GM10266 (cell line): ENCODE measurements around the gene ABI1.

Experiments
- DNase-seq: peaks from one replicate; pipeline ENCODE4 v3.0.0; 2012; ENCODE audit errors: extremely low spot score
- TF ChIP-seq, protein P1 (sequence below): IDR thresholded peaks from 2 replicates; pipeline ENCODE4 v1.5.1; 2012; ENCODE audit warnings: mild to moderate bottlenecking, low read depth; ENCODE audit not compliant: control insufficient read depth, insufficient read depth; ENCODE audit errors: missing control alignments

The ABI1 gene

DNA sequence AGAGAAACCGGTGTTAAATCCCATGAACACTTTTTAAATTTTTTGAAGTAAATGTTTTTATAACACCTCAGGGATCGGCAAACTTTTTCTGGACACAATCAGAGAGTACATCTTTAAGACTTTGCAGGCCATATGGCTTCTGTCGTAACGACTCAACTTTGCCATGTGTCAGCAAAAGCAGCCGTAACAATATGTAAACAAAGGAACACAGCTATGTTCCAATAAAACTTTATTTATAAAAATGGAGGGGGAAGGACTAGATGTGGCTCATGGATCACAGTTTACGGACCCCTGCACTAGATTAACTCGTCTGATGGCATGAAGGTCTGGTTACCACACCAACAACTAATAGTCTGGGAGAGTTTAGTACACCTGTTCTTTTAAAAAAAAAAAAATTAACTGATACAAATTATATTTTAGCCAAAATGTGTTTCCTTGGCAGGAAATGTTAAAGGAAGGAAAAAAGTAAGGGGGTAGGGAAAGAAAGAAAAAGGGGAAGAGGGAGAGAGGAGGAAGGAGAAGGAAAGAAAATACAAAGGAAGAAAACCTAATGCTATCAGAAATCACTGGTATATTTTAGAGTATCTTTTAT, 50.2 kb downstream of the ABI1 start:
- TF ChIP-seq, protein P1, sequence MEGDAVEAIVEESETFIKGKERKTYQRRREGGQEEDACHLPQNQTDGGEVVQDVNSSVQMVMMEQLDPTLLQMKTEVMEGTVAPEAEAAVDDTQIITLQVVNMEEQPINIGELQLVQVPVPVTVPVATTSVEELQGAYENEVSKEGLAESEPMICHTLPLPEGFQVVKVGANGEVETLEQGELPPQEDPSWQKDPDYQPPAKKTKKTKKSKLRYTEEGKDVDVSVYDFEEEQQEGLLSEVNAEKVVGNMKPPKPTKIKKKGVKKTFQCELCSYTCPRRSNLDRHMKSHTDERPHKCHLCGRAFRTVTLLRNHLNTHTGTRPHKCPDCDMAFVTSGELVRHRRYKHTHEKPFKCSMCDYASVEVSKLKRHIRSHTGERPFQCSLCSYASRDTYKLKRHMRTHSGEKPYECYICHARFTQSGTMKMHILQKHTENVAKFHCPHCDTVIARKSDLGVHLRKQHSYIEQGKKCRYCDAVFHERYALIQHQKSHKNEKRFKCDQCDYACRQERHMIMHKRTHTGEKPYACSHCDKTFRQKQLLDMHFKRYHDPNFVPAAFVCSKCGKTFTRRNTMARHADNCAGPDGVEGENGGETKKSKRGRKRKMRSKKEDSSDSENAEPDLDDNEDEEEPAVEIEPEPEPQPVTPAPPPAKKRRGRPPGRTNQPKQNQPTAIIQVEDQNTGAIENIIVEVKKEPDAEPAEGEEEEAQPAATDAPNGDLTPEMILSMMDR = no peak
- no peak for DNase-seq

DNA sequence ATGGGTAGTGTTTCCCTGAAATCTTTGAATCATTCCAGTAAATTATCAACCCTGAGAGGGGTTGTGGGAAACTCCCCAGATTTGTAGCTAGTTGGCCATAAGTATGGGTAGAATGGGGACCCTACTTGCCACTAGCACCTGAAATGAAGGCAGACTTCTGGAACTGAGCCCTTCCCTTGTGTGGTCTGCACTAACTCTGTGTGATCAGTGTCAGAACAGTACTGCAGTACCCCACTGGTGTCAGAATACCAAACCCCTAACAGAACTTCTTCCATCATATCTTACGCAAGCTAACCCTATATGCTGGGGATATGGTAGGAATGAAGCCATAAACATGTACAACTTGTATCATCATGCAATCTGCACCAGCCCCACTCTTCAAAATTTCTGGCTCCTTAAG, 50.8 kb downstream of the ABI1 start:
- no peak for DNase-seq
- TF ChIP-seq, protein P1 = no peak

DNA sequence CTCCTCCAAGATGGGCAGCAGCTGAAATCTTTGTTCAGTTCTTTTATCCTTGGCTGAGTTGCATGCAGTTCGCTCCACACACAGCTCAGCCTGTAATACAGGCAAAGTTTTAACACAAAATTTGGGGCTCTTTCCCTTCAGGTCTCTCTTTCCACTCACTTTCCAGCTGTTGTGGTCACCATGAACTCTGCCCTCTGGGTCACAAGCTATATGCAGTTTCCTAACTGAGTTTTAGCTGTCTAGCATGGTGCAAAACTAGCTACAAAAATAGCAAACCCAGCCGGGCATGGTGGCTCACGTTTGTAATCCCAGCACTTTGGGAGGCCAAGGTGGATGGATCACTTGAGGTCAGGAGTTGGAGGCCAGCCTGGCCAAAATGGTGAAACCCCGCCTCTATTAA, 53.2 kb downstream of the ABI1 start:
- TF ChIP-seq, protein P1 = no peak
- no peak for DNase-seq

DNA sequence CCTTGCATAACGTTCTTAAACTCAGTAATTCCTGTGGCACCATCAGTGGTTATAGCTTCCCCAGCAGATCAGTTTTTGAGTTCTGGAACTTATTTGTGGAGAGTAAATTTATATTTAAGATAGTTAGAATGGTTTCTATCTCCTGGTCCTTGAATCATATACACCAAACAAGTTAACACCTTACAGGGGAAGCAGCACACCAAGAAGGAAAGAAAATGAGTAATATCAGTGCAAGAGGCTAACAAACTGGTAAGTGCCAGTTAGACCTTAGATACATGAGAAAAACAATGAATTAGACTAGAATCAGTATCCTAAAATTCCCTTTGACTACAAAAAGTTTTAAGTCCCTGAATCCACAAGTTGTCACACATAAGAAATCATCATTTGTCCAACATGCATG, 54.2 kb downstream of the ABI1 start:
- TF ChIP-seq, protein P1 = no peak
- no peak for DNase-seq

DNA sequence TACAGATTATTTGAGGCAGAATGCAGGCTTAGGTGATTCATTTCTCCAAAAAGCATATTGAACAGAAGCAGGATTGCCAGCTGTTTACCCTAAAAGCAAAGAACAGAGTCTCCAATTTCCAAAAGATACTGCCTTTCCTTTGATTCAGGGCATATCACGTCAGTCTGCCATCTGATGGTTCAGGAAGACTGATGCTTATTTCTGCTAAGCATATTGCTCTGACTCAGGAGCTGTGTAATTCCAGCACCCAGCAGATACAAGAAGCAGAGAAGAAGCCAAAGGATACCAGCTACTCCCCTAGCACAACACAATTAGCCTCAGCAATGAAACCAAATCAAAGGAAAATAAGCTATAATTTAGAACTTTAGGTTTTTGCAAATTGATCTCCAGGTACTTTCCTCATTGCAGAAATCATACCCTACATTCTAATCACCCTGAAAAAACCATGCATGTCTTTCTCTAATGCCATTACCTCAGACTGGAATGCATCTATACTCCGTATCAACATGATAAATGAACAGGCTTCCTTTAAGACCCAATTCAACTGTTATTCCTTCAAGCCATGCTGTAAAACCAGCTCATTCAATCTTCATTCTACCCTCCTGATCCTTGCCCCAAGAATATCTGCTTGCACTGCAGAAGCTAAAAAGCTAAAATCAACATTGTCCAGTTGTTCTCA, 55.1 kb downstream of the ABI1 start:
- no peak for DNase-seq
- TF ChIP-seq, protein P1 = no peak

DNA sequence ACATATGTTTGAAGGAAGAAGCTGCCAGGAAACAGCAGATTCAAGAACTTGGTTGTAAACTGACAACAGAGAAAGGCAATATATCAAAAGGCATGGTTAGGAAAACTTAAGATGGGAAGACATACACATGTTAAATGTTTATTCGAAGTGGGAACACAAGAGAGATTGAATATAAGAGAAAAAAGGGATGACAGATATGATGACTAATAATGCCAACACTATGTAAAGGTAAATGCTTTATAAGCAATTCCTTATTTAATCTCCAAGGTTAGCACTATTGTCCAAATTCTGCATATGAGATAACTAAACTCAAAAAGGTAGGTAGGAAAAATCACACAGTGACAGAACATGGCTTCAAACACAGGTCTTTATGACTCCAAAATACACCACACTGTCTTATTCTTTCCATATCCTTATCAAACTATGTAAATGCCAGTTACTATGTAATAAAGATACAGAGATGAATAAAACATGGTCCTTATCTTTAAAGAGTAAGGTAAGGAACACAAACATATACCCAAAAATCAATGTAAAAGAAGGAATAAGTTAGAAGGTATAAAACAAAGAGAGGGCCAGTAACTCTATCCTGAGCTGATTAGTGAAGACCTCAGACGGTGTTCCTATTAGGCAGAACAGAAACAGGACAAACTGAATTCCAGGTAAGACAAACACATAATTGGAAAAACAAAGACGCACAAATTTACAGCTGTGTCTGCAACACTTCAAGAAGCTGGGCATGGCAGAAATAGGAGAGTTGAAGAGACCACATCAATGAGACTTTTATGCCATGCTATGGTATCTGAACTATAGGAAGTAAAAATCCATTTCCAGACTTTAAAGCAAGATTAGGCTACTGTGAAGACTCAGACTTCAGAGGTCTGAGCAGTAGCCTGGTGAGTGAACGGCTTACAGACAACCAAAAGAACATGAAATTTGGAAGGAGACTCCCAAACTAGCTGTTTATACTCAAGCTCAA, 56.1 kb downstream of the ABI1 start:
- TF ChIP-seq, protein P1 = no peak
- no peak for DNase-seq
